NCI-H2107 (cell line): ENCODE results near the gene CEACAM6.
"Not testable (repeated sequence)": the region's sequence is repeated elsewhere in the genome, so short reads cannot be mapped to it uniquely, and the experiment has no call there.

Experiments used
- DNase-seq: peaks from one replicate; lab custom pipeline; 2025; lab: John Stamatoyannopoulos, UW

The CEACAM6 gene

DNA sequence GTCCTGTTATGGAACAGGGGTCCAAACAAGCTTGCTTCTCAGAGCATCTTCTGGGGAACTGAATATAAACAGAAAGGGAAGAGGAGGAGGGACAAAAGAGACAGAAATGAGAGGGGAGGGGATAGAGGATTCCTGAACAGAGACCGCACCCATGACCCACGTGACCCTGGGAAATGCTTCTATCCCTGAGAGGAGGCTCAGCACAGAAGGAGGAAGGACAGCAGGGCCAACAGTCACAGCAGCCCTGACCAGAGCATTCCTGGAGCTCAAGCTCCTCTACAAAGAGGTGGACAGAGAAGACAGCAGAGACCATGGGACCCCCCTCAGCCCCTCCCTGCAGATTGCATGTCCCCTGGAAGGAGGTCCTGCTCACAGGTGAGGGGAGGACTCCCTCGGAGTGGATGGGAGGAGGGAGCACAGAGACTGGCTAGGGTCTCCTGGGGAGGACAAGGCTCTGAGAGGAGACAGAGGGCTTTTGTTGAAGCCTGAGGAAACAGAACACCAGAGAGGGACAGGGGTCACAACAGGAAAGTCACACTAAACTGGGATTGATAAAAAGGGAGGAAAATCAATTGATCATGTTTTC, at the start of gene CEACAM6:
Gene CEACAM6, plus strand, starts transcription at position 203 of the 586 bp plus-strand sequence. Its CDS starts 109 bp downstream, at position 312.
- no peak for DNase-seq

DNA sequence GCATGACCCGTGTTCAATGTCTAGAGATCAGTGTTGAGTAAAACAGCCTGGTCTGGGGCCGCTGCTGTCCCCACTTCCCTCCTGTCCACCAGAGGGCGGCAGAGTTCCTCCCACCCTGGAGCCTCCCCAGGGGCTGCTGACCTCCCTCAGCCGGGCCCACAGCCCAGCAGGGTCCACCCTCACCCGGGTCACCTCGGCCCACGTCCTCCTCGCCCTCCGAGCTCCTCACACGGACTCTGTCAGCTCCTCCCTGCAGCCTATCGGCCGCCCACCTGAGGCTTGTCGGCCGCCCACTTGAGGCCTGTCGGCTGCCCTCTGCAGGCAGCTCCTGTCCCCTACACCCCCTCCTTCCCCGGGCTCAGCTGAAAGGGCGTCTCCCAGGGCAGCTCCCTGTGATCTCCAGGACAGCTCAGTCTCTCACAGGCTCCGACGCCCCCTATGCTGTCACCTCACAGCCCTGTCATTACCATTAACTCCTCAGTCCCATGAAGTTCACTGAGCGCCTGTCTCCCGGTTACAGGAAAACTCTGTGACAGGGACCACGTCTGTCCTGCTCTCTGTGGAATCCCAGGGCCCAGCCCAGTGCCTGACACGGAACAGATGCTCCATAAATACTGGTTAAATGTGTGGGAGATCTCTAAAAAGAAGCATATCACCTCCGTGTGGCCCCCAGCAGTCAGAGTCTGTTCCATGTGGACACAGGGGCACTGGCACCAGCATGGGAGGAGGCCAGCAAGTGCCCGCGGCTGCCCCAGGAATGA, 48.4 kb upstream of the CEACAM6 start:
- peak; percentile 58 for DNase-seq

- DNase-seq: no peak
These were observed 47.9 kb upstream of the CEACAM6 start for GRCh38 chr19:41707502-41707812.

- DNase-seq: no peak
These were observed 47.4 kb upstream of the CEACAM6 start for GRCh38 chr19:41707871-41708371.

GRCh38 chr19:41708481-41708880, 46.8 kb upstream of the CEACAM6 start, which contains the start of gene CEACAM5:
TSS of gene CEACAM5 (plus strand) at chr19:41708626. CDS start at chr19:41708732, 106 bp downstream.
- no peak for DNase-seq

GRCh38 chr19:41709516-41709915, 45.8 kb upstream of the CEACAM6 start:
- DNase-seq: not testable (repeated sequence)

DNA sequence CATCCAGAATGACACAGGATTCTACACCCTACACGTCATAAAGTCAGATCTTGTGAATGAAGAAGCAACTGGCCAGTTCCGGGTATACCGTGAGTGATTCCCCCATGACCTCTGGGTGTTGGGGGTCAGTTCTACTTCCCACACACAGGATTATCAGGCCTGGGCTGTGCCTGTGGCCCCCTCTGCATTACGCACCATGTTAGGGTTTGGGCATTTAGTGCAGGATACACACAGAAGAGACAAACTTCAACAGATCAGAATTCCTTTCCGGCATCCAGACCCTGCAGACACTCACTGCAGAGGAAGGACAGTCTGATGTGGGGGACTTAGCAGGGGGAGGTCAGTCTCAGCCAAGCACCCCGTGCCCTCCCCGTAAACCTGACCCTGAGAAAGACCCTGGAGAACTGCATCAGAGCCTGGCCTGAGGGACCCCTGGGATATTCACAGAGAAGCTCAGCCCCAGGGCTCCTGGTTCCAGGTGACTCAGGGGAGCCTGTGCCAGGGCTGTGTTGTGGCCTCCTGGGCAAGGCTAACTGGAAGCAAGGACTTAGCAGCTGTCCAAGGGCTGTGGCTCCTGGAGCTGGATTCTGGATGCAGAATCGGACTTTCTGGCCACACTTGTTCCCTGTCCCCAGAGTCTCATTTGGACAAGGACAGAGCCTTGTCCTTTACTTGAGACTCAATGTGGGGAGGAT, 45.2 kb upstream of the CEACAM6 start:
- no peak for DNase-seq

DNA sequence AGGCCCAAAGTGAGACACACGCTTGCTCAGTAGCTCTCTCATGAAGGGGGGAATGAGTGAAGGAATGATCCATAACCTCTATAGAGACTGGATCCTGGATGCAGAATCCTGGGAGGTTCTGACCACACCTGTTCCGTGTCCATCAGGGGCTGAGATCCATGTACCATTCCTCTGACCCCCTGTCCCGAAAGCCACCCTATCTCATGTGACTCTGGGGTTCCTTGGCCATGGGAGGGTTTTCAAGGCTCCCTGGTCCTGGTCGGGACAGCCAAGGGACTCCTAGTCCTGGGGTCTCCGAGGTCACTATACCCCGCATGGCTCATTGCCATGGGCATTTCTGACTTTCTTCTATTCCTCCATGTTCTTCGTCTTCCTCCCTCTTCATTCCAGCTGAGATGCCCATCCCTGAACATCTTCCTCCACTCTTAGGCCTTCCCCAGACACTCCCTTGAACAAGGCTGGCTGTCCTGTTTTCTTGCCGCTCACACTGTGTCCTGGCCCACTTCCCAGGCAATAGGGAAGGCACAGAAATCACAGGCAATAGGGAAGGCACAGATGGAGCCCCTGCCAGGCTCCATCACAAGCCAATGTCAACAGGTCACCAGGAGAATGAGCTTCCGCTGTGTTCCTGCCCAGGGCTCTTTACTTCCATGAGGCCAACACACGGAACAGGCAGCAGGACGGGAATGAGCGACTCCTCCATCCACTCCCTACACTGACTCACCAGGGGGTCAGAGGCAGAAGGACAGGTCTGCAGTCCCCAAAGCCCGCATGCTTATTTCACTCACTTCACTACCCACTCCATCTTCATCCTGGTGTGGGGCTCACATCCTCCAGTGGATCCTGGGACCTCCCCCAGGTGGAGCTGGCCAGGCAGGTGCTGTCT, 43.7 kb upstream of the CEACAM6 start:
- no peak for DNase-seq

GRCh38 chr19:41714598-41714997, 40.7 kb upstream of the CEACAM6 start:
- DNase-seq: no peak

- no peak for DNase-seq
These were observed 36.6 kb upstream of the CEACAM6 start for GRCh38 chr19:41718761-41719160.

GRCh38 chr19:41720103-41720502, 35.2 kb upstream of the CEACAM6 start:
- DNase-seq: no peak

GRCh38 chr19:41726493-41726892, 28.8 kb upstream of the CEACAM6 start:
- no peak for DNase-seq

- no peak for DNase-seq
These were observed 21.2 kb upstream of the CEACAM6 start for GRCh38 chr19:41734156-41734555.

DNA sequence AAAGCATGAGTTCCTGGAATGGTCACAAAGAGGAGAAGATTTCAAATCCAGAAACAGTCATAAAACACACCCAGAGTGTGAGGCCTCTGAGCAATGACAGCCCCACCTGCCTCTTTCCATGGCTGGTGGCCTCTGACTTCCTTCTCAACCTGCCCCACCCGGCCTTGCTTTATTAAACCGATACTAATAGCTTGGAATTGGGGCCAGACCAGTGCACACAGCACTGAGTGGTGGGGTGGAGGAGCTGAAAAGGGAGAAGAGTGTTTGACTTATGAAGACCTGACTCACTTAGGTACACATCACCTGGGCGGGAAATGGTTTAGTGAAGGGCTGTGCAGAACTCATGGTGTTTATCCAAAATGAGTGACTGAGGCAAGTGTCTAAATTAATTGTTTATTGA, 20.7 kb upstream of the CEACAM6 start:
- no peak for DNase-seq

DNA sequence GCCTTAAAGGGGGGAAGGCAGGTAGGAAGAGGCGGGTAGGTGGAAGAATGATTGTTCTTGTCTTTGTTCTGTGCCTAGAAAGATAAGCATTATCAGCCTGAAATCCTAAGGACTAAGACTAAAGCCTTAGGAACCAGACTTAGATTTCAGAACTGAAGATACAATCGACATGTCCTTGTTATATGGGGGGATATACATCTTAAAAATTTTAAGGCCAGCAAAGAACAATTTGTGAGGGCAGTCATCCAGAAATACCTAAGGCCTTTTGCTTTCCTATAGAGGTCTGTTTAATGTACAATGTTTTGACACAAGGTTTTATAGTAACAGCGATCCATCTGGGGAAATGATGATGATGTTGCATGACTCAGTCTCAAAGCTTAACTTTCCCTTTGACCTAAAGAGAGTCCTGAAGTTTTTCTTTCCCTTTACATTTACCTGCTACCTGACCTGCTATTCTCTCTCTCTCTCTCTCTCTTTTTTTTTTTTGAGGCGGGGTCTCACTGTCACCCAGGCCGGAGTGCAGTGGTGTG, 20.2 kb upstream of the CEACAM6 start:
- DNase-seq: no peak

- DNase-seq: no peak
These were observed 16.0 kb upstream of the CEACAM6 start for GRCh38 chr19:41739361-41739760.

DNA sequence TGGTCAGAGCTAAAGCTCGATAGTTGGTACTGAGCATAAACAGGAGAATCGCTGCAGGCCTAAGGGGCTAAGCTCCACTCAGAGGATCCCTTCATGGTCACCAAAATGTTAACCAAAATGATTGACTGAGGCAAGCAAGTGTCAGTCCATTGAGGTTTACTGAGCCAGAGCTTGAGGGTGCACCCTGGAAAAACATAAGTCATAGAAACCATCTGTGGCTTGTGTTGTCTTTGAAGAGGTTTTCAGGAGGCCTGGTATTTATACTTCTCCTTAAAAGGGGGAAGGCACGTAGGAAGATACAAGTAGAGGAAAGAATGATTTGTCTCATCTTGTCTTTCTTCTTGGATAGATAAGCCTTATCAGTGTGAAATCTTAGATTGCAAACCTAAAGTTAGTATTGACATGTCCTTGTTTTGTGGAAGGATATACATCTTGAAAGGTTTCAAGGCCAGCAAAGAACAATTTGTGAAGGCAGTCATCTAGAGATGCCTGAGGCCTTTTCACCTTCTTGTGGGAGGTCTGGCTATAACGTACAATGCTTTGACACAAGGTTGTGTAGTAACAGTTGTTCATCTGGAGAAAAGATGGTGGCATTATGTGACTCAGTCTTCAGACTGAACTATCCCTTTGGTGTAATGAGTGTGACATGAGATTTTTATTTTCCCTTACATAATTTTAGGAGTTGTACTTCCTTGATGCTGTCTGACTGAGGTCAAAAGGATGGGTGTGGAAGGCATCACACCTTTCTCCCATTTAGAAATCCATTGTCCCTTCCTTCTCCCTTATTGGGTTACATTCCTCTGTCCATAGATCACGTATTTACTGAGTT, 14.7 kb upstream of the CEACAM6 start:
- no peak for DNase-seq

- DNase-seq: no peak
These were observed 14.1 kb upstream of the CEACAM6 start for GRCh38 chr19:41741244-41741554.

DNA sequence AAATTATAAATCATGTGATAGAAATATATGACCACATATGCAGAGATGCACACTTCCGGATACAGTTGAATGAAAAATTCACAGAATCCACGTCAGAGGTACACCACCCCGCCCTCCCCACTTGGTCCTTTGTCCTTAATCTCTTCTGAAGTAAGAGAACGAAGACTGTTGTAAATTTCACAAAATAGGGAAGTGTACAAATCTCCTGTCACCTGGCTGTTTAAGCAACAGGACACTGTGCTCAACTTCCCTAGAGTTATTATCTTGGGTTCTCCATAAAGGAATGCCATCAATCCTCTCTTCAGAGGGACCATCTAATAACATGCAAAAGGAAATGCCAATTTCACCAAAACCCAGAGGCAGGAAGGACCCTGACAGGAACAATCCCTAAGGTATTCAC, 10.5 kb upstream of the CEACAM6 start:
- DNase-seq: no peak

DNA sequence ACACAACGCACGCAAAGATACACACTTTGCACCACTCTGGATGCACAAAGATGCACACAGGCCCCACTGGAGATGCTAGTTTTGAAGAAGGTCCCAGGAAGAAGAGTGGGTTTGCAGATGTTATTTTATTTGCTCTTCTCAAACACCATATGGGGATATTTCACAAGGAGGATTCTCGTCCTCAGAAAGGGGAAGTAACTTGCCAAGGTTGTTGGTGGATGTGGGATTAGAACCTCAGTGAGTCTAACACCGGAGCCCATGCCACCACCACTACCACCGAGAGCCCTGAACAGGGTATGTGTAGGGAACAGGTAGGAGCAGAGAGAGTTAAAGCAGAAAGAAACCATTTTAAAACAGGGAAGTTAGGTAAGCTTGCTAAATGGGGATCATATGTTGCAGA, 9.6 kb upstream of the CEACAM6 start:
- no peak for DNase-seq
